HG02884 (cell line): ENCODE measurements around the gene DAO.
"Not testable (repeated sequence)": the region's sequence is repeated elsewhere in the genome, so short reads cannot be mapped to it uniquely, and the experiment has no call there.

Experiments
- ATAC-seq: cut with Tn5 transposase; IDR thresholded peaks from one replicate; pipeline ENCODE4 v1.9.1; 2021; ENCODE audit warnings: mild to moderate bottlenecking, moderate library complexity; ENCODE audit not compliant: unreplicated experiment

The DAO gene

DNA sequence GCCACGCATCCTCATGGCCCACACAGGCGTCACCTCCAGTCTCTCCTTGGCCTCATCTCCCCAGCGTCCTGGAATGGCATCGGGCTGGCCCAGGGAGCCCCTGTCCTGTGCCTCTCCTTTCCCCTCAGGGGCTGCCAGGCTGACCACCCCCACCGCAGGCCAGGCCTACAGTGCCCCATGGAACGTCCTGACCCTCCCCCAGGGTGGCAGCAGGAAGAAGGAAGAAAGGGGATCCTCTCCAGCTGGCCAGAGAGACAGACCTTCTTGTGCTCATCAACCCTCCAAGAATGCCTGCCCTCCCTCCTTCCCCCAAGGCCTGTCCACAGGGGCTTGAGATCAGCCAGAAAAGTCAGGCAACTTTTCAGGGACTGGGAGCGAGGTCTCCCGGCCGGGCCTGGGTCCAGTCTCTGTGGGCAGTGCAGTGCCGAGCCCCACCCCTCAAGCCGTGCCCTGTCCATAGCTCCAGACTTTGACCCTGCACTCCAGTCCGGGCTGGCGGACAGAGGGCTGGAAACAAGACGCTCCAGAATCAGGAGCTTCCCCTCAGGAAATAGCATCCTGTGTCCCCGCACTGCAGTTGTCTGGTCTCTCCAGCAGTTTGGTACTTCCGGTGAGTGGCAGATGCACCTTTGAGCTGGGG is at the start of gene DAO:
Gene DAO (plus strand): TSS at position 478 of the 640 bp plus-strand sequence. CDS start 4,915 bp downstream, outside the sequence.
- no peak for ATAC-seq

- ATAC-seq = peak; percentile 69
Measured at GRCh38 chr12:108831309-108831991, 48.4 kb upstream of the DAO start.

DNA sequence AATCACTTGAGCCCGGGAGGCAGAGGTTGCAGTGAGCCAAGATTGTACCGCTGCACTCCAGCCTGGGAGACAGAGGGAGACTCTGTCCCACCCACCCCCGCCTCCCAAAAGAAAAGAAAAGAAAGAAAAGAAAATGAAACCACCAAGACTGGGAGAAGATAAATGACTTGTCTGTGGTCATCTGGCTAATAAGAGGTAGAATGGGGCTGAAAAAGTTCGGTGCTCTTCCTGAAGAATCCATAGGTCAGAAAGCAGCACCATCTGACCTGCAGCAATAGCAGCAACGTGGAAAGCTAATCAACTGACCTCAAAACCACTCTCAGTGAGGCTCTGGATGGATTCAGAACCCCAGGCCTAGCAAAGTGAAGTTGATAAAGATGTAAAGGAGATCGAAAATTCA is 47.7 kb upstream of the DAO start:
- ATAC-seq = no peak

- no peak for ATAC-seq
Measured at GRCh38 chr12:108832730-108833354, 47.0 kb upstream of the DAO start.

DNA sequence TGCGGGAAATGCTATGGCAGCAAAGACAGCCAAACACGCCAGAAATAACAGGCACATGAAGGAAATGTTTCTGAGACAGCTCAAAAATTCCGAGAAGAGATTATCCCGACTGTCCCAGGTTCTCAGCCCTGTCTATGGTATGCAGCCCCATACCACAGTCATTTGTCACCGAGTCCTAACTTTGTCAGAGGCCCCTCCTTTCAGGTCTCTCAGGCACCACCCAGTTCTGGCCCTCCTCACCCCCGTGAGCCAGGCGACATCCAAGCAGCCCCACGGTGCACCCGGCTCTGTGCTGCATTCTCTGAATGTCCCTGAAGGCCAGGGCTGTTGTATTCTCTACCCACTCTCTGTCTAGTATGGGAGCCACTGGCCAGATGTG is 46.5 kb upstream of the DAO start:
- ATAC-seq = no peak

- ATAC-seq = no peak
Measured at GRCh38 chr12:108833757-108834472, 46.0 kb upstream of the DAO start.

GRCh38 chr12:108835860-108836634 is 43.8 kb upstream of the DAO start:
- ATAC-seq = no peak

GRCh38 chr12:108837239-108837638 is 42.7 kb upstream of the DAO start:
- ATAC-seq = no peak

GRCh38 chr12:108837680-108838079 is 42.2 kb upstream of the DAO start:
- ATAC-seq = no peak

DNA sequence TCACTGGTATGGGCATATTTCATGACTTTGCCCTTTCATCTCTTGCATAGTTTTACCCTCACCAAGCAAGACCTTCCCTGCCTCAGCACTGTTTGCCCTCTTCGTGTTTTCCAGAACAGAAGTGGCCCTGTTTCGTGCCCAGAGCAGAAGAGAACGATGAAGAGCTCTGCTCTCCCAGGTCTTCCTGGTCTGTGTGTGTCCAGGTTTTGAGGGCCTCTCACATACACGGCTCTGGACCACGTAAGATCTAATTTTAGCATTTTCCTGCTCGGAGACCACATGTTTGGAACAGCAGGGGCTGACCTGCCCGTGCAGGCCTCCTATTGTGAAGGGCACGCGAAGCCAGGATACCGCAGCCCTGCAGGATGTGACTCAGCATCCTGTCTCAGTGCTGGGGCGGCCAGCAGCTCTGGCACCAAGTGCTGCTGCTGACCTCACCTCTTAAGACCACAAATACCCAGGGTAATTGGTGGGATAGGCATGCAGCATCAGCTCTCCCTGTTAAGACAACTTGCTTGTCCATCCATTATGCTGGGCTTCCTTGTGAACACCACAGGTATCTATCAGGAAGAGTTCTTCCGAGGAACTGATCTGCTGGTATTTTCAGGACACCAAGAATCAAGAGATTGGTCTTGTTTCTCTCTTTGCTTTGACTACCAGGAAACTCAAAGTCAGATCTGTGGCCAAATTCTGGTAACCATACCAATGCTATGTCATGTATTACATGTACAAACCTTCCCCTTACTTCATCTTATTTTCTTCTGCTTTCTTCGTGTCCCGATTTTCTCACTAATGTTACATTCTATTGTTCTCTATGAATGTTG is 41.5 kb upstream of the DAO start:
- ATAC-seq = peak; percentile 89

- ATAC-seq = no peak
Measured at GRCh38 chr12:108839018-108839889, 40.6 kb upstream of the DAO start.

- ATAC-seq = no peak
Measured at GRCh38 chr12:108839890-108840230, 40.0 kb upstream of the DAO start.

DNA sequence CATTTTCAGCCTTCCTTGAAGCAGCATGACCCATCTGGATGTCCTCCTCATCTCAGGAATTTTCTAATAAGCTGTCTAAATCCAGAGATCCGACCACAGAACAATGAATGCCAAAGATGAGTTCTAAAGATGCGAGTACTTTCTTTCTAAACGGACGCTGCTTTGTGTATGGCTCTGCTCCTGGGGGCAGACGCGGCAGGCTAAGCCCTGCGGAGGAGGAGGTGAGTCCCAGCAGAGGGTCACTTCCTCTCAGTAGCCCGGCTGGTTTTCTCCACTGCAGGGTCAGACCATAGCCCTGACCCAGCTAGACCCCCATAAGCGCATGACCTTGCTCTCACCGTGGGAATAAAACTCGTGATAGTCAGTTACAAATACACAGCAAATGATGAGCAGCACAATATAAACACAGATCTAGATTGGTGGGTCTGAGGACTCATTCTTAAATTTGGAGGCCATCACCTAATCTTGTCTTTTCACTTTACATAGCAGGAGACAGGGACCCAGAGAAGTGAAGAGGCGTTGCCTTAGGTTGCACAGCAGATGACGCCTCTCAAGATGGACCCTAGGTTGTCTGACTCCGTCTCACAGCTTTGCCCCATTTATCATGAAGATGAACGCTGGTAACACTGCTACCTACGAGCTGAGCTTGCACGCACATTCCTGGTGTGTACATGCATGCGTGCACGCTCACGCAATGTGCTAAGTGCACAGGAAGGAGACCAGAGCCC is 39.1 kb upstream of the DAO start:
- ATAC-seq = no peak

- ATAC-seq = not testable (repeated sequence)
Measured at GRCh38 chr12:108841825-108842224, 38.1 kb upstream of the DAO start.

DNA sequence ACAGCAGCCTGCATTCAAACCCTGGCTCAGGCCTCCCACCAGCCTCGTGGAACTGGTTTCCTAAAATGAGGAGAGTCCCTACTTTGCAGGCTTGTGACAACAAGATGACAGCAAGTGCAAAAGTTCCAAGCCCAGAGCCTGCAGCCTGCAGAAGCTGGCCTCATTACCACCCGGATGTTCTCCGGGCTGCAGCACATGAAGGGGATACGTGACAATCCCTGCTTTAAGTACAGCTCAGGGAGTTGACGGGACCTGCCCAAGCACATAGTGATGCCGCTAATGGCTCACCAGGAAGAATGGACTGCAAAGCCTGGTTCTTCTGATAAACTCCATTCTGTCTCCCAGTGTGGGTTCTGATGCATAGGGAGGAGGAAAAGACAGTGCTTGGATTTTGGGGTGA is 37.5 kb upstream of the DAO start:
- ATAC-seq = no peak

DNA sequence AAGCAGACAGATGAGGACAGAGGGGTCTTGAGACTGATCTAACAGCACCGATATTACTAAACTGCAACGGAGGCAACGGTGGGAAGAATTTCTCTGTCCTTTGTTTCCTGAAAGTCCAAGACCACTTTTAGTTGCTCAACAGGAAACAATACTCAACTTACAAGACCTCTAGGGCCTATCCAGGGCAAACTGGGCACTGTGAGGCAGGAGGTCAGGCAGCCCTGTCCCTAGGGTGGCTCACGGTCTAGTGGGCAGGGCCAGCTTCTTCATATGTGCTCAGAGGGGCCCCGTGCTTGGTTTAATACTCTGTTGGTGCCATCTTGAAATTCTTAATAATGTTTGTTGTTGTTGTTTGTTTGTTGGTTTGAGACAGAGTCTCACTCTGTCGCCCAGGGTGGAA is 36.7 kb upstream of the DAO start:
- ATAC-seq = no peak

DNA sequence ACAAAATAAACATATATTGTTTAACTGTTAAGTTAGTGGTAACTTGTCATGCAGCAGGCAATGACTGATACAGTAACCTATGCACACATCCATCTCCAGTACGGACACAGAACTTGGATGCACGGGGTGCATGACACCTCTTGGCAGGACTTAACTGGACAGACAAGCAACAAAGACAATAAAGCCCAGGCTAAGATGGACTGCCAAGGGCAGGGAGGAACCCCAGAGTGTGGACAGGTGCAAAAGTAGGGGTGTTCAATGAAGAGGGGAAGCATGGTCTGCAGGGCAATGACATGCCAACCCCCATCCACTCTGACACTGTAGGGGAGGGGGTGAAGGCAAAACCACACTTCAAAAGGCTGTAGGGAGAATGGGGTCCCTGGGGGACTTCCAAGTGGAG is 34.2 kb upstream of the DAO start:
- ATAC-seq = no peak

GRCh38 chr12:108846290-108846701 is 33.6 kb upstream of the DAO start:
- no peak for ATAC-seq

DNA sequence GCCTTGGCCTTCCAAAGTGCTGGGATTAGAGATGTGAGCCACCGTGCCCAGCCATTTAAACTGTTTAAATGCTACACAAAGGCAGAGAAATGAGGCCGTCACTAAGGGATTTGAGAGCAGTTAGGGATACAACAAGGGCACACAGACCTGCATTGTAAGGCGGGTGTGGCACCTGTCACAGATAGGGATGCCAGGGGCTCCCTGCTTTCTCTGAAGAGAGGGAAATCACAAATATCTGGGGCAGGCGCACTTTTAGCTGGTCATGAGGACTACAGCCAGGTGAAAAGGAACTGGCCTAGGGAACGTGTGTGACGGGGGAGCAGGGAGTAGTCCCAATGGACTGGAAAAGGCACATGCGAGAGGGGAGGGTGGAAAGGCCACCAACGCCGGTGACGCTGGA is 32.2 kb upstream of the DAO start:
- ATAC-seq = no peak
